PC-9 (cell line): Measurements from ENCODE around the gene MAPRE3.

Experiments
- CTCF ChIP-seq: fragments of 200-600 bp; sonication (generic); conservative IDR thresholded peaks from 2 replicates; pipeline ENCODE4 v1.6.1; 2017; ENCODE audit warnings: mixed run types, antibody characterized with exemption, mild to moderate bottlenecking, moderate library complexity
- EZH2 ChIP-seq: fragments of 200-600 bp; sonication (generic); IDR thresholded peaks from 2 replicates; pipeline ENCODE4 v1.8.0; 2017; ENCODE audit warnings: antibody characterized with exemption, low read depth

- TF ChIP-seq EZH2 (no peak), CTCF (peak; percentile 64)
Measured at GRCh38 chr2:26922405-26923188, 47.8 kb upstream of the MAPRE3 start.
